ENCODE data around the gene TAF6.

Gene TAF6

DNA sequence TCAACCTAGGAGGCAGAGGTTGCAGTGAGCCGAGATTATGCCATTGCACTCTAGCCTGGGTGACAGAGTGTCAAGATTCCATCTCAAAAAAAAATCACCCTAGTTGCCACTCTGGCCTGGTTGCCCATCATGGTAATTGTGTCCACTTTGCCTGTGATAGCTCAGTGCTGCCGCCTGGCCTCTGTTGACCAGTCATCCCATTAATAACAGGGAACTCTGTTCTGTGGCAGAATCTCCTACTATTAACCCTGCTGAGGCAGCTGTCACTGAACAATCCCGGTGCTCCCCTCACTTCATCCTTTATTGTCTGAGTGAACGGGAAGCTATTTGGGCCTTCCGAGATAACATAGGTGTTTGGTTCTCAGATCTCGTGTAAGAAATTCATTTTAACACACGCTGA is 52.2 kb downstream of the TAF6 start:
- no peak for DNase-seq (ENCODE audit: low spot score)

DNA sequence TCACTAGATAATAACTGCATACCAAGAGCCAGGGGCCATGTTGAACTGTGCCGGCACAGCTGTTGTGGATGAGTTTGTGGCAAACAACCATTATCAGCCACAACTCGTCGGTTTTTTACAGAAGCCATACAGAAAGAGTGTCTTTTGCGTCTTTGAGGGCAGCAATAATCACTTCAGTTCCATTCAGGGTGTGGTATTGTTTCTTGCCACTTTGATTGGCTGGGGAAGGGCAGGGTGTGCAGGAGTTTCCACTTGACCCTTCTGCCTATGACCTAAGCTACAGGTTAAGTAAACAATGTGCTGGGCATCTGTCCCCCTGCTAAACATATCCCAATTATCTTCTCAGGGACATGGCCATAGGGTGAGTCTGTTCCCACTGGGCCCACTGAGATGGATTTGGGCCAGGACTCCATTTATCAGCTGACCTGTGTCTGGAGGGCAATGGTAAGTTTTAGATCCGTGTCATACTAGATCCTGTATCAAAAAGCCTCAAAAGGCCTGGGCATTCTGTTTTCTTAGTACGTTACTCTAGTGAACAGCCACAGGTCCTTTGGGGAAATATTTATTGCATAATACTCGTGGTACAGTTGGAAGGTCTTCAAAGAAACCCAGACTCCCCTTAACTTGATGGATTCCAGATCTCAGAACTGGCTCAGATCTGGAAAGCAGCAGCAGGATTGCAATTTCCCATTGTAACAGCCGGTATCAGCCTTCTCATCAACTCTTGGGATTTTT is 53.5 kb downstream of the TAF6 start:
- no peak for DNase-seq (ENCODE audit: low spot score)

- DNase-seq (ENCODE audit: low spot score) = no peak
These were observed 55.0 kb downstream of the TAF6 start for GRCh38 chr7:100064162-100064561.

DNA sequence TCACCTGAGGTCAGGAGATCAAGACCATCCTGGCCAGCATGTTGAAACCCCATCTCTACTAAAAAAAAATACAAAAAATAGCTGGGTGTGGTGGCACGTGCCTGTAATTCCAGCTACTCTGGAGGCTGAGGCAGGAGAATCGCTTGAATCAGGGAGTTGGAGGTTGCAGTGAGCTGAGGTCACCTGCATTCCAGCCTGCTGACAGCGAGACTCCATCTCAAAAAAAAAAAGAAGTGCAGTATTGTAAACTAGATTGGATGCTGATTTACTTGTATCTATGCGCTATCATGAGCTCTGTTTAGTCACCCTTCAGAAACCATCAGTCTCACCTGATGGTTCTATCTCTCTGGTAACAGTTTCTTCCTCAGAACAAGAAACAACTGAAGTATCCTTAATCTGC is 55.8 kb downstream of the TAF6 start:
- DNase-seq (ENCODE audit: low spot score) = no peak

DNA sequence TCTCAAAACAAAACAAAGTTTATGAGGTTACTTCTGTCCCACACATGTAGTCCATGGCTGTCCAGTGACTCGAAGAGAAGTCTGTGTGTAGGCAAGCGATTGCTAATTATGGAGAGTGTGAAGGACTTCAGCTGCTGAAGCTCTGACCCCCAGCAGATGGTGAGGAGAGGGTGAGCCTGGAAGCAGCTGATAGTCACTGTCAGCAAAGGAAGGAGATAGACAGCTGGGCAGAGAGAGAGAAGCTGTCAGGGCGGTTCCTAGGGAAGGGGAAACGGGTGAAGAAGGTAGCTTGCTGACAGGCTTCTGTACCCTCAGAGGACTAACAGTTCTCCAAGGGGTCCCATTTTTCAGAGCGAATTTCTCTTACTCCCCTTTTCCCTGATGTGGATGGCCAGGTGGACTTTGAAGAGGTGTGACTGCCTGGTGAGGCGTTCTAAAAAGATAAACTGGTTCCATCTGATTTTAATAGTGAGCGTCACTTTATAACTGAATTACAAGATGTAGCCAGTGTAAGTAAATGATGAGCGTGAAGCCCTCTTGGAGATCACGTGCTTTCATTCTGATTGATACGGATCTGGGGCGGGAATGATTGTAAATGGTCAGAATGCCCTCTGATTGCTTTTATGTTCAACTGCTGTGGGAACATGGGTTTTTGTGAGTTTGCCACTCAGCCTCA is 57.5 kb downstream of the TAF6 start:
- no peak for DNase-seq (ENCODE audit: low spot score)

DNA sequence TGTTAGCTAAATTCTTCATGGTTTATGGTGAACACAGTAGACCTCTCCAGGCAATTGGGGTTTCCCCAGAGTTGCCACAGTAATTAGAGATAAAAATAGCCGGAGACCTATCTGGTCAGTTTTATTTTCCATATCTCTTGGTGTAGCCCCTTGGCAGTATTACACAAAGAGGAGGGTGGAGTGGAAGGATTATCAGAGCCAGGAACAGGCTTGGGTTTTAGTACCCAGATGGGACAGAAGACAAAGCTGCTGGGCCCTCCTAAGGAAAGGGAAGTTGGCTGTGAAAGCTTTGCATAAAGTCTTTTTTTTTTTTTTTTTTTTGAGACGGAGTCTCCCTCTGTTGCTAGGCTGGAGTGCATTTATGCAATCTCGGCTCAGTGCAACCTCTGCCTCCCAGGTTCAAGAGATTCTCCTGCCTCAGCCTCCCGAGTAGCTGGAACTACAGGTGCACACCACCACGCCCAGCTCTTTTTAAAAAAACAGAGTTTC is 59.9 kb downstream of the TAF6 start:
- DNase-seq (ENCODE audit: low spot score) = no peak

Measured in LoVo (cell line).